Measurements from ENCODE around the gene TMEM151A. TPM values are rescaled to one million over a fixed set of nuclear protein-coding genes. Genes with fewer than 3 reads are reported as not detected.

TMEM151A gene
- total and polyA plus RNA-seq, 2 donors (not counting 1 experiment from before 2014, with no cell fraction given): under 0.01 TPM; not detected in 1

- Histone ChIP-seq H3K79me2 (ENCODE audit: control insufficient read depth, insufficient read depth, low read length) (peaks cover 25% of the 10 kb centered on the region), H3K27me3 (ENCODE audit: control insufficient read depth, insufficient read depth, low read length) (peaks cover 13% of the 10 kb centered on the region), H3K9ac (ENCODE audit: insufficient read depth, low read length) (no peak overlapping the region), H3K27ac (ENCODE audit: insufficient read depth, low read length) (peak overlapping the region; percentile 95), H4K20me1 (ENCODE audit: control insufficient read depth, extremely low read depth, insufficient read depth, low read length) (no peaks in the 10 kb centered on the region), H3K4me2 (ENCODE audit: extremely low read depth, insufficient read depth, low read length) (peak overlapping the region; percentile 91), H3K36me3 (ENCODE audit: control insufficient read depth, insufficient read depth, low read length) (peaks cover 13% of the 10 kb centered on the region), H2AFZ (ENCODE audit: low read length) (no peak overlapping the region), H3K4me1 (ENCODE audit: control insufficient read depth, extremely low read depth, insufficient read depth, low read length) (peaks cover 8% of the 10 kb centered on the region), H3K4me3 (replicated peaks in 1 of 4; ENCODE audit: control extremely low read depth in 1 of 4, insufficient read depth in 1 of 4, low read depth in 3 of 4, low read length in 4 of 4) (peak overlapping the region in 2 of 4 experiments; percentile 76 to 97), H3K9me3 (ENCODE audit: control insufficient read depth, insufficient read depth, low read depth, low read length) (no peaks in the 10 kb centered on the region)
- TF ChIP-seq EZH2 (IDR thresholded peaks at IDR 0.05; ENCODE audit: low read length, missing control alignments) (no peak), CTCF (conservative IDR thresholded peaks at IDR 0.05 in 1 of 2, IDR thresholded peaks at IDR 0.05 in 1 of 2; ENCODE audit: low read depth in 1 of 2, low read length in 2 of 2) (no peak)
- no peak for DNase-seq (ENCODE audit: low read depth in 2 of 2)
Measured at GRCh38 chr11:66287211-66287888, 4.3 kb upstream of the TMEM151A start.

- no peak for DNase-seq (ENCODE audit: low read depth in 2 of 2)
- Histone ChIP-seq H3K9ac (ENCODE audit: insufficient read depth, low read length) (peak overlapping the region; percentile 98), H3K9me3 (ENCODE audit: control insufficient read depth, insufficient read depth, low read depth, low read length) (no peaks in the 10 kb centered on the region), H3K27me3 (ENCODE audit: control insufficient read depth, insufficient read depth, low read length) (peaks cover 20% of the 10 kb centered on the region), H3K4me3 (replicated peaks in 1 of 4; ENCODE audit: control extremely low read depth in 1 of 4, insufficient read depth in 1 of 4, low read depth in 3 of 4, low read length in 4 of 4) (peak overlapping the region; percentile 76 to 97 (median 94)), H3K4me2 (ENCODE audit: extremely low read depth, insufficient read depth, low read length) (peak overlapping the region; percentile 91), H2AFZ (ENCODE audit: low read length) (no peak overlapping the region), H3K79me2 (ENCODE audit: control insufficient read depth, insufficient read depth, low read length) (peaks cover 25% of the 10 kb centered on the region), H3K4me1 (ENCODE audit: control insufficient read depth, extremely low read depth, insufficient read depth, low read length) (peaks cover 8% of the 10 kb centered on the region), H3K36me3 (ENCODE audit: control insufficient read depth, insufficient read depth, low read length) (peaks cover 13% of the 10 kb centered on the region), H4K20me1 (ENCODE audit: control insufficient read depth, extremely low read depth, insufficient read depth, low read length) (no peaks in the 10 kb centered on the region), H3K27ac (ENCODE audit: insufficient read depth, low read length) (peak overlapping the region; percentile 95)
- TF ChIP-seq EZH2 (IDR thresholded peaks at IDR 0.05; ENCODE audit: low read length, missing control alignments) (no peak), CTCF (conservative IDR thresholded peaks at IDR 0.05 in 1 of 2, IDR thresholded peaks at IDR 0.05 in 1 of 2; ENCODE audit: low read depth in 1 of 2, low read length in 2 of 2) (no peak)
Measured at GRCh38 chr11:66287889-66288670, 3.6 kb upstream of the TMEM151A start.

Measured in fibroblast of lung (primary cell).